ENCODE measurements around the gene ZNF532. TPM values are rescaled to one million over a fixed set of nuclear protein-coding genes. Genes with fewer than 3 reads are reported as not detected.

The ZNF532 gene
- total and polyA plus RNA-seq, 8 donors = 5.7 to 21.2 (median 8.8) TPM

- no peak for DNase-seq
- no peak for ATAC-seq
- TF ChIP-seq, protein P1, sequence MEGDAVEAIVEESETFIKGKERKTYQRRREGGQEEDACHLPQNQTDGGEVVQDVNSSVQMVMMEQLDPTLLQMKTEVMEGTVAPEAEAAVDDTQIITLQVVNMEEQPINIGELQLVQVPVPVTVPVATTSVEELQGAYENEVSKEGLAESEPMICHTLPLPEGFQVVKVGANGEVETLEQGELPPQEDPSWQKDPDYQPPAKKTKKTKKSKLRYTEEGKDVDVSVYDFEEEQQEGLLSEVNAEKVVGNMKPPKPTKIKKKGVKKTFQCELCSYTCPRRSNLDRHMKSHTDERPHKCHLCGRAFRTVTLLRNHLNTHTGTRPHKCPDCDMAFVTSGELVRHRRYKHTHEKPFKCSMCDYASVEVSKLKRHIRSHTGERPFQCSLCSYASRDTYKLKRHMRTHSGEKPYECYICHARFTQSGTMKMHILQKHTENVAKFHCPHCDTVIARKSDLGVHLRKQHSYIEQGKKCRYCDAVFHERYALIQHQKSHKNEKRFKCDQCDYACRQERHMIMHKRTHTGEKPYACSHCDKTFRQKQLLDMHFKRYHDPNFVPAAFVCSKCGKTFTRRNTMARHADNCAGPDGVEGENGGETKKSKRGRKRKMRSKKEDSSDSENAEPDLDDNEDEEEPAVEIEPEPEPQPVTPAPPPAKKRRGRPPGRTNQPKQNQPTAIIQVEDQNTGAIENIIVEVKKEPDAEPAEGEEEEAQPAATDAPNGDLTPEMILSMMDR (IDR thresholded peaks at IDR 0.05) = no peak
- H3K9me3 ChIP-seq = no peaks in the 10 kb centered on the region
- H3K27ac ChIP-seq = no peak overlapping the region
- no peak overlapping the region for H3K4me3 ChIP-seq
- peaks cover 0 to 9% (median 0%) of the 10 kb centered on the region in 3 donors for H3K4me1 ChIP-seq
- intact Hi-C loops (cut with DNase I) = no loop called here
- WGBS, 2 donors = 62 to 78% methylated on average over 3 of the region's 3 CpGs
- H3K36me3 ChIP-seq = no peaks in the 10 kb centered on the region
- no peak for FAIRE-seq
- no peaks in the 10 kb centered on the region for H3K27me3 ChIP-seq
These were observed 79.2 kb downstream of the ZNF532 start for GRCh38 chr18:58943896-58944295.

DNA sequence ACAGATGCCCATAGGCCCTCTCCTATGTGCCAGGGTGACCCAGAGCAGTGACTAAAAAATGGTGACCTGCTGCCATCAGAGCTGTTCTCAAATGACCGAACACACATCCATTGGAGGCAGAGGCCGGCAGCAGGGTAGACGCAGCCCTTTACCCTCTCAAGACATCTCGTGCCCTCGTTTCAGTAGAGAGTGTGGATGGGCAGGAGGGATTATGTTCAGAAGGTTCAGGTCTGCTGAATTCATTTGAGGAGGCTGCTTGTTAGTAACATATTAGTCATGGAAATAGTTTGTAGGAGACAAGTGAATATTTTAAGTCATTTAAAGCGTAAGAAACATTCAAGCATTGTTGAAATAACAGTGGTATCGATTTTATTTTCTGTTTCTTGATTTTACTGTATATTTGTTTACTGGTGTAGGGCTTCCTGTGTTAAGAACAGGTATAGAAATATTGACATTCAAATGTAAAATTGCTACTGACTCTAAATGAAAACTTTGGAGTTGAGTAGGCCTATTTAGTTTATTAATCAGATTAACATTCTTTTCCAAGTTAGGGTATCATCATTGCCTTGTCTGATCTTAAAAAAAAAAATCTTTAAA, 82.6 kb downstream of the ZNF532 start:
- 86 to 91% methylated on average over 7 of the region's 7 CpGs for WGBS, 2 donors
- Histone ChIP-seq H3K36me3 (no peaks in the 10 kb centered on the region), H3K4me1 (peaks cover 0 to 9% (median 0%) of the 10 kb centered on the region in 3 donors), H3K27me3 (no peaks in the 10 kb centered on the region), H3K4me3 (no peak overlapping the region), H3K27ac (no peak overlapping the region), H3K9me3 (no peaks in the 10 kb centered on the region)
- TF ChIP-seq, protein P1 (IDR thresholded peaks at IDR 0.05) = no peak
- DNase-seq (no peak), FAIRE-seq (no peak), ATAC-seq (no peak)
- intact Hi-C loops (cut with DNase I) = no loop called here

- H3K27ac ChIP-seq = no peak overlapping the region
- intact Hi-C loops (cut with DNase I) = no loop called here
- H3K36me3 ChIP-seq = no peaks in the 10 kb centered on the region
- DNase-seq (no peak), FAIRE-seq (no peak), ATAC-seq (no peak)
- 82 to 85% methylated on average over 1 of the region's 1 CpG for WGBS, 2 donors
- TF ChIP-seq, protein P1 (IDR thresholded peaks at IDR 0.05) = no peak
- H3K4me1 ChIP-seq = peaks cover 0 to 7% (median 0%) of the 10 kb centered on the region in 3 donors
- no peaks in the 10 kb centered on the region for H3K27me3 ChIP-seq
- H3K4me3 ChIP-seq = no peak overlapping the region
- H3K9me3 ChIP-seq = no peaks in the 10 kb centered on the region
These were observed 84.4 kb downstream of the ZNF532 start for GRCh38 chr18:58949031-58949430.

- Histone ChIP-seq H3K27ac (no peak overlapping the region), H3K4me1 (peaks cover 0 to 7% (median 0%) of the 10 kb centered on the region in 3 donors), H3K4me3 (no peak overlapping the region), H3K36me3 (no peaks in the 10 kb centered on the region), H3K9me3 (no peaks in the 10 kb centered on the region), H3K27me3 (no peaks in the 10 kb centered on the region)
- 77 to 83% methylated on average over 4 of the region's 4 CpGs for WGBS, 2 donors
- ATAC-seq (no peak), DNase-seq (no peak), FAIRE-seq (no peak)
- TF ChIP-seq, protein P1 (IDR thresholded peaks at IDR 0.05) = no peak
- intact Hi-C loops (cut with DNase I) = no loop called here
These were observed 87.5 kb downstream of the ZNF532 start for GRCh38 chr18:58951986-58952702.

DNA sequence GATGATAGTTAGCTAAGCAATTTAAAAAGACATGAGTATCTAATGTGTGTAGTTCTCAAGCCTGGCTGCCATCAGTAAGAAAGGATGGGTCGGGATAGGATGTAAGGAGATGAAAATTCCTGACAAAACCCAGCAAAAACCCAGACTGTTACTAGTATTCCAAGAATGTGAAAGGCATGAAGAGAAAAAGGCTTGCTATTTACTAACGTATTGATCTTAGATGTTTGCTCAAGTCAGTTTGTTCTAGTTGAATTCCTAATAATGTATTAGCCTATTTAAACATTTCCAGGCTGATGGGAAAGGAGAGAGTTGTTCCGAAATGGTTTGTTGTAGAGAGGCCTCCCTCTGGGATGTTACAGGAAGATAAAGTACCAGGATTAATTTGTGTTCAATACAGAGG, 88.2 kb downstream of the ZNF532 start:
- Histone ChIP-seq H3K4me1 (peaks cover 0 to 7% (median 0%) of the 10 kb centered on the region in 3 donors), H3K36me3 (no peaks in the 10 kb centered on the region), H3K27ac (peak overlapping the region in 1 of 4 donors; percentile 52), H3K27me3 (no peaks in the 10 kb centered on the region), H3K4me3 (no peak overlapping the region), H3K9me3 (no peaks in the 10 kb centered on the region)
- TF ChIP-seq, protein P1 (IDR thresholded peaks at IDR 0.05) = no peak
- DNase-seq (no peak), FAIRE-seq (no peak), ATAC-seq (peak; percentile 16 to 72 (median 38))
- intact Hi-C loops (cut with DNase I) = no loop called here
- WGBS, 2 donors = 21 to 32% methylated on average over 3 of the region's 3 CpGs
